Smooth muscle cell (in vitro differentiated cells): ENCODE measurements around the gene MSI2. TPM values are rescaled to one million over a fixed set of nuclear protein-coding genes. Genes with fewer than 3 reads are reported as not detected.

Source experiments
- DNase-seq: peaks from one replicate; lab custom pipeline; 2025; ENCODE audit not compliant: unreplicated experiment; lab: John Stamatoyannopoulos, UW
- H2AFZ ChIP-seq: fragments of 200-600 bp; sonication (generic); 2 replicates; pipeline ENCODE4 v1.6.0; 2016; ENCODE audit warnings: antibody characterized with exemption, low read depth, mild to moderate bottlenecking
- H3F3A ChIP-seq: fragments of 200-600 bp; sonication (generic); 2 replicates; pipeline ENCODE4 v1.6.0; 2017; ENCODE audit warnings: antibody characterized with exemption, low read depth
- H3K27ac ChIP-seq: fragments of 200-600 bp; sonication (generic); 2 replicates; pipeline ENCODE4 v1.5.1; 2016; ENCODE audit warnings: low read depth, mild to moderate bottlenecking
- H3K27me3 ChIP-seq: fragments of 200-600 bp; sonication (generic); 2 replicates; pipeline ENCODE4 v1.6.1; 2016; ENCODE audit warnings: low read depth, mild to moderate bottlenecking
- H3K36me3 ChIP-seq: fragments of 200-600 bp; sonication (generic); 2 replicates; pipeline ENCODE4 v1.5.1; 2016; ENCODE audit warnings: low read depth
- H3K4me1 ChIP-seq: fragments of 200-600 bp; sonication (generic); 2 replicates; pipeline ENCODE4 v1.5.1; 2016; ENCODE audit warnings: low read depth
- H3K4me2 ChIP-seq: fragments of 200-600 bp; sonication (generic); 2 replicates; pipeline ENCODE4 v1.6.0; 2016; ENCODE audit warnings: mild to moderate bottlenecking
- H3K4me3 ChIP-seq: fragments of 200-600 bp; sonication (generic); 2 replicates; pipeline ENCODE4 v1.5.1; 2016; ENCODE audit warnings: mild to moderate bottlenecking
- H3K79me2 ChIP-seq: fragments of 200-600 bp; sonication (generic); 2 replicates; pipeline ENCODE4 v1.6.0; 2016; ENCODE audit warnings: low read depth, mild to moderate bottlenecking
- H3K9ac ChIP-seq: fragments of 200-600 bp; sonication (generic); 2 replicates; pipeline ENCODE4 v1.6.0; 2016; ENCODE audit warnings: low read depth
- H3K9me3 ChIP-seq: fragments of 200-600 bp; sonication (generic); replicated peaks from 2 replicates; pipeline ENCODE4 v1.5.1; 2016; ENCODE audit warnings: low read depth
- H4K20me1 ChIP-seq: fragments of 200-600 bp; sonication (generic); 2 replicates; pipeline ENCODE4 v1.6.0; 2016; ENCODE audit warnings: low read depth
- WGBS: methylation state at CpG from one replicate; pipeline ENCODE4 v1.1.7; 2016; ENCODE audit warnings: low lambda C conversion rate; 5-methylcytosine and 5-hydroxymethylcytosine counted together
- polyA plus RNA-seq: library from polyadenylated mRNA; unstranded; fragments of >200 nt; fragmentation: Nextera tagmentation; extraction: Ambion mirVana; gene quantifications from 2 replicates; pipeline ENCODE4 v1.2.1, GENCODE V29; 2016
- total RNA-seq: library from RNA; depleted of rRNA; stranded (reverse); fragments of >200 nt; gene quantifications from 2 replicates; pipeline ENCODE4 v1.2.3, GENCODE V29; 2014
- TF ChIP-seq, protein P1 (sequence below): fragments of 200-600 bp; sonication (generic); IDR thresholded peaks from 2 replicates; pipeline ENCODE4 v1.5.1; 2017; ENCODE audit warnings: borderline replicate concordance, mild to moderate bottlenecking, antibody characterized with exemption; ENCODE audit not compliant: insufficient read depth, poor library complexity, severe bottlenecking

Gene MSI2
- total and polyA plus RNA-seq, 2 experiments from 2014 or later = 5.7 to 36.5 TPM

- no peak overlapping the region for H3K9ac ChIP-seq
- no peaks in the 10 kb centered on the region for H3F3A ChIP-seq
- 64% methylated on average over 12 of the region's 13 CpGs for WGBS
- H3K79me2 ChIP-seq = peaks cover 17% of the 10 kb centered on the region
- no peaks in the 10 kb centered on the region for H3K27me3 ChIP-seq
- no peak overlapping the region for H3K4me2 ChIP-seq
- H3K36me3 ChIP-seq = no peaks in the 10 kb centered on the region
- TF ChIP-seq, protein P1, sequence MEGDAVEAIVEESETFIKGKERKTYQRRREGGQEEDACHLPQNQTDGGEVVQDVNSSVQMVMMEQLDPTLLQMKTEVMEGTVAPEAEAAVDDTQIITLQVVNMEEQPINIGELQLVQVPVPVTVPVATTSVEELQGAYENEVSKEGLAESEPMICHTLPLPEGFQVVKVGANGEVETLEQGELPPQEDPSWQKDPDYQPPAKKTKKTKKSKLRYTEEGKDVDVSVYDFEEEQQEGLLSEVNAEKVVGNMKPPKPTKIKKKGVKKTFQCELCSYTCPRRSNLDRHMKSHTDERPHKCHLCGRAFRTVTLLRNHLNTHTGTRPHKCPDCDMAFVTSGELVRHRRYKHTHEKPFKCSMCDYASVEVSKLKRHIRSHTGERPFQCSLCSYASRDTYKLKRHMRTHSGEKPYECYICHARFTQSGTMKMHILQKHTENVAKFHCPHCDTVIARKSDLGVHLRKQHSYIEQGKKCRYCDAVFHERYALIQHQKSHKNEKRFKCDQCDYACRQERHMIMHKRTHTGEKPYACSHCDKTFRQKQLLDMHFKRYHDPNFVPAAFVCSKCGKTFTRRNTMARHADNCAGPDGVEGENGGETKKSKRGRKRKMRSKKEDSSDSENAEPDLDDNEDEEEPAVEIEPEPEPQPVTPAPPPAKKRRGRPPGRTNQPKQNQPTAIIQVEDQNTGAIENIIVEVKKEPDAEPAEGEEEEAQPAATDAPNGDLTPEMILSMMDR = no peak
- H4K20me1 ChIP-seq = peaks cover 70% of the 10 kb centered on the region
- H2AFZ ChIP-seq = no peak overlapping the region
- no peaks in the 10 kb centered on the region for H3K9me3 ChIP-seq
- H3K27ac ChIP-seq = no peak overlapping the region
- H3K4me3 ChIP-seq = no peak overlapping the region
- H3K4me1 ChIP-seq = peaks cover 56% of the 10 kb centered on the region
- DNase-seq = no peak
Observed at GRCh38 chr17:57284984-57285646, 28.8 kb downstream of the MSI2 start.

DNA sequence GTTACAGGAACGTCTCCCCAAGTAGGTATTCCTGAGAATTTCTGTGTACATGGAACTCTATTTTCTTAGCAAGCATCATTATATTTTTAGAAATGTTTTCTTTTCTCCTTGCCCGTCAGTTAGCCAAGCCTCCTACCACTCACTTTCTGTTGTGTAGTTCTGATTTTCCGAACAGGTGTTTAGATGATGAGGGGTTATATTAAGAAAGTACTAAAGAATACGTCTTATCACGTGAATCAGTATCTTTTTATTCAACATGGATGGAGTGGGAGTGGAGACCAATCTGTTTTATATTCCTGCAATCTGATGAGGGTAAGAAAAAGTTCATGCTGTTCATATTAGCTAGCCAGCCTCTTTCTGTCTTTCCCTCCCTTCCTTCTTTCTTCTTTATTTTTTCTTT is 29.4 kb downstream of the MSI2 start:
- H3K4me2 ChIP-seq = no peak overlapping the region
- no peak overlapping the region for H3K9ac ChIP-seq
- WGBS = 91% methylated on average over 5 of the region's 5 CpGs

GRCh38 chr17:57286399-57287105 is 30.2 kb downstream of the MSI2 start:
- H2AFZ ChIP-seq = no peak overlapping the region
- no peak overlapping the region for H3K27ac ChIP-seq
- no peak overlapping the region for H3K9ac ChIP-seq
- peaks cover 52% of the 10 kb centered on the region for H3K4me1 ChIP-seq
- peaks cover 73% of the 10 kb centered on the region for H4K20me1 ChIP-seq
- no peaks in the 10 kb centered on the region for H3K9me3 ChIP-seq
- no peak for DNase-seq
- no peaks in the 10 kb centered on the region for H3K27me3 ChIP-seq
- no peaks in the 10 kb centered on the region for H3F3A ChIP-seq
- no peaks in the 10 kb centered on the region for H3K36me3 ChIP-seq
- WGBS = 88% methylated on average over 17 of the region's 17 CpGs
- TF ChIP-seq, protein P1 = no peak
- H3K4me2 ChIP-seq = no peak overlapping the region
- peaks cover 12% of the 10 kb centered on the region for H3K79me2 ChIP-seq
- H3K4me3 ChIP-seq = no peak overlapping the region

More for the DNA sequence above, 29.4 kb downstream of the MSI2 start:
- TF ChIP-seq, protein P1 = no peak
- H3K4me1 ChIP-seq = peaks cover 56% of the 10 kb centered on the region
- H3K27ac ChIP-seq = no peak overlapping the region
- H3K4me3 ChIP-seq = no peak overlapping the region
- no peaks in the 10 kb centered on the region for H3K36me3 ChIP-seq
- H3K79me2 ChIP-seq = peaks cover 17% of the 10 kb centered on the region
- H3F3A ChIP-seq = no peaks in the 10 kb centered on the region
- no peak overlapping the region for H2AFZ ChIP-seq
- no peaks in the 10 kb centered on the region for H3K27me3 ChIP-seq
- no peak for DNase-seq
- peaks cover 72% of the 10 kb centered on the region for H4K20me1 ChIP-seq
- H3K9me3 ChIP-seq = no peaks in the 10 kb centered on the region
